Measurements from ENCODE around the gene DICER1.

- no peak for TF ChIP-seq CTCF (IDR thresholded peaks at IDR 0.05; ENCODE audit: insufficient read depth, low read length)
- no peak for TF ChIP-seq POLR2AphosphoS5 (IDR thresholded peaks at IDR 0.05; ENCODE audit: low read depth)
- no peak for TF ChIP-seq REST (IDR thresholded peaks at IDR 0.05; ENCODE audit: insufficient replicate concordance, low read depth)
- TF ChIP-seq GABPA (IDR thresholded peaks at IDR 0.05; ENCODE audit: low read depth) = no peak
- TF ChIP-seq SPI1 (IDR thresholded peaks at IDR 0.05; ENCODE audit: borderline replicate concordance, low read depth) = no peak
Measured at GRCh38 chr14:95155045-95155444, 2.3 kb downstream of the DICER1 start.
